ENCODE data around the gene DIPK1A. TPM values are rescaled to one million over a fixed set of nuclear protein-coding genes. Genes with fewer than 3 reads are reported as not detected.

DIPK1A gene
- total RNA-seq, 1 experiment from 2014 or later: 4.8 TPM

DNA sequence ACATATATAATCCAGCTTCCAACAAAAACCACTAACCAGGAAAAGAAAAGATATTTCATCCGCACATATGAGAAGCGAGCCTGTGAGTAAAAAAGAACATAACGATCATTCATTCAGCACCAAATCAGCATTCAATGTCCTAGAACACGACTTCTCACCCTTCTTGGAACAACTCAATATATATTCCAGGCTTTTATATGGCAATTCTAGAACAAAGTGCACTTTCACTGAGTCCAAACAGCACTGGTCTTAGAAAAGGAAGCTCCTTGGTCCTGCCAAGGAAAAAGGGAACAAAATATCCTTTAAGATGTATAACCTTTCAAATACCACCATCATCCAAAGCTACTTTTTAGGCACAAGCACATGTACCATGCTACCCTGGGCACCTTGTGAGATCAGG lies 84.9 kb downstream of the DIPK1A start:
- TF ChIP-seq ZNF138 (CRISPR knock-in tag; conservative IDR thresholded peaks at IDR 0.05): no peak
- TF ChIP-seq JAZF1 (CRISPR knock-in tag; IDR thresholded peaks at IDR 0.05): no peak
- TF ChIP-seq, protein P1, sequence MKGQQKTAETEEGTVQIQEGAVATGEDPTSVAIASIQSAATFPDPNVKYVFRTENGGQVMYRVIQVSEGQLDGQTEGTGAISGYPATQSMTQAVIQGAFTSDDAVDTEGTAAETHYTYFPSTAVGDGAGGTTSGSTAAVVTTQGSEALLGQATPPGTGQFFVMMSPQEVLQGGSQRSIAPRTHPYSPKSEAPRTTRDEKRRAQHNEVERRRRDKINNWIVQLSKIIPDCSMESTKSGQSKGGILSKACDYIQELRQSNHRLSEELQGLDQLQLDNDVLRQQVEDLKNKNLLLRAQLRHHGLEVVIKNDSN (CRISPR knock-in tag; IDR thresholded peaks at IDR 0.05): no peak
- TF ChIP-seq FOXJ3 (CRISPR knock-in tag; IDR thresholded peaks at IDR 0.05; ENCODE audit: borderline replicate concordance): no peak
- TF ChIP-seq, protein P2, sequence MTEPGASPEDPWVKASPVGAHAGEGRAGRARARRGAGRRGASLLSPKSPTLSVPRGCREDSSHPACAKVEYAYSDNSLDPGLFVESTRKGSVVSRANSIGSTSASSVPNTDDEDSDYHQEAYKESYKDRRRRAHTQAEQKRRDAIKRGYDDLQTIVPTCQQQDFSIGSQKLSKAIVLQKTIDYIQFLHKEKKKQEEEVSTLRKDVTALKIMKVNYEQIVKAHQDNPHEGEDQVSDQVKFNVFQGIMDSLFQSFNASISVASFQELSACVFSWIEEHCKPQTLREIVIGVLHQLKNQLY (CRISPR knock-in tag; IDR thresholded peaks at IDR 0.05): no peak
- TF ChIP-seq SP1 (CRISPR knock-in tag; conservative IDR thresholded peaks at IDR 0.05): no peak
- TF ChIP-seq ERG (CRISPR knock-in tag; IDR thresholded peaks at IDR 0.05): no peak
- Mint-ChIP-seq H3K27ac (no peak overlapping the region), H3K4me3 (no peak overlapping the region), H3K27me3 (ENCODE audit: low read depth) (no peaks in the 10 kb centered on the region), H3K4me1 (peaks cover 19% of the 10 kb centered on the region), H3K9me3 (peaks cover 8% of the 10 kb centered on the region), H3K36me3 (peaks cover 8% of the 10 kb centered on the region)
- ChIA-PET POLR2A (interaction anchor here (0.8 kb wide), 1 partner anchor 45 kb away, joined by 3 read pairs; the partner anchor contains the start of gene RPL5), CTCF (interaction anchor here (1.3 kb wide), 1 partner anchor 17 kb away, joined by 3 read pairs; no protein-coding TSS in a partner anchor)
- DNase-seq (ENCODE audit: low spot score) (no peak), ATAC-seq (no peak)

GRCh38 chr1:92874987-92875386 lies 86.3 kb downstream of the DIPK1A start:
- ATAC-seq: no peak
- TF ChIP-seq OVOL2 (CRISPR knock-in tag; IDR thresholded peaks at IDR 0.05; ENCODE audit: borderline replicate concordance) (no peak), SP1 (CRISPR knock-in tag; conservative IDR thresholded peaks at IDR 0.05) (no peak), ARID4B (CRISPR knock-in tag; IDR thresholded peaks at IDR 0.05; ENCODE audit: borderline replicate concordance) (no peak), CBFB (CRISPR knock-in tag; IDR thresholded peaks at IDR 0.05; ENCODE audit: low read depth) (no peak), EMX1 (CRISPR knock-in tag; IDR thresholded peaks at IDR 0.05) (no peak), E2F4 (CRISPR knock-in tag; IDR thresholded peaks at IDR 0.05; ENCODE audit: borderline replicate concordance, low read depth) (no peak), FOXP4 (CRISPR knock-in tag; IDR thresholded peaks at IDR 0.05) (no peak), TEAD1 (CRISPR knock-in tag; IDR thresholded peaks at IDR 0.05) (no peak), GTF2I (CRISPR knock-in tag; conservative IDR thresholded peaks at IDR 0.05) (no peak), ZNF317 (CRISPR knock-in tag; IDR thresholded peaks at IDR 0.05; ENCODE audit: borderline replicate concordance, low read depth) (no peak), SMAD4 (CRISPR knock-in tag; IDR thresholded peaks at IDR 0.05) (no peak)
- TF ChIP-seq, protein P3, sequence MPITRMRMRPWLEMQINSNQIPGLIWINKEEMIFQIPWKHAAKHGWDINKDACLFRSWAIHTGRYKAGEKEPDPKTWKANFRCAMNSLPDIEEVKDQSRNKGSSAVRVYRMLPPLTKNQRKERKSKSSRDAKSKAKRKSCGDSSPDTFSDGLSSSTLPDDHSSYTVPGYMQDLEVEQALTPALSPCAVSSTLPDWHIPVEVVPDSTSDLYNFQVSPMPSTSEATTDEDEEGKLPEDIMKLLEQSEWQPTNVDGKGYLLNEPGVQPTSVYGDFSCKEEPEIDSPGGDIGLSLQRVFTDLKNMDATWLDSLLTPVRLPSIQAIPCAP (CRISPR knock-in tag; IDR thresholded peaks at IDR 0.05): no peak
- Mint-ChIP-seq H3K36me3 (peaks cover 8% of the 10 kb centered on the region), H3K4me3 (no peak overlapping the region), H3K9me3 (peaks cover 8% of the 10 kb centered on the region), H3K27ac (no peak overlapping the region), H3K4me1 (peaks cover 19% of the 10 kb centered on the region), H3K27me3 (ENCODE audit: low read depth) (no peaks in the 10 kb centered on the region)
- no peak for DNase-seq (ENCODE audit: low spot score)
- POLR2A ChIA-PET: no interaction called here
- CTCF ChIA-PET: no interaction called here
